ENCODE data around the gene REST. TPM values are rescaled to one million over a fixed set of nuclear protein-coding genes. Genes with fewer than 3 reads are reported as not detected.

REST gene
- total and polyA plus RNA-seq, 9 of the 15 experiments (the other 6 are each of a cell fraction or from before 2014, with no cell fraction given), result 2.9 to 24.0 (median 19.2) TPM

- no TSS peak for BruUV-seq (replicated peaks)
- DNase-seq (ENCODE audit: extremely low read depth in 1 of 4, low spot score in 3 of 4) (peak in 1 of 4 experiments; percentile 21), FAIRE-seq (no peak), ATAC-seq (peak; percentile 83)
- CTCF ChIA-PET (ENCODE audit: low intra/inter-chr PET ratio), result no interaction called here
- no peaks in the 10 kb centered on the region for H3K9me3 ChIP-seq (replicated peaks; ENCODE audit: control insufficient read depth, insufficient read depth, low read depth, low read length)
- H3K9ac ChIP-seq (ENCODE audit: insufficient read depth in 1 of 2, low read depth in 2 of 2, low read length in 2 of 2), result no peak overlapping the region
- H3K27ac ChIP-seq (ENCODE audit: extremely low read depth, low read depth, low read length), result peak overlapping the region; percentile 23; the same call in 1 of the 3 replicates
- H3K4me3 ChIP-seq, result no peak overlapping the region
- H3K36me3 ChIP-seq (ENCODE audit: control insufficient read depth, insufficient read depth, low read length), result peaks cover 93% of the 10 kb centered on the region
- 94% methylated on average over 6 of the region's 6 CpGs for WGBS (ENCODE audit: insufficient coverage, low coverage, missing lambda C conversion rate)
- POLR2A ChIA-PET, result interaction anchor here (5.9 kb wide), 1 partner anchor 11 kb away, joined by 61 read pairs; the partner anchor contains the start of genes NOA1 and POLR2B
- intact Hi-C loops (cut with micrococcal nuclease) (no loop called here), in situ Hi-C loops (cut with MboI) (no loop called here)
- H3K9me1 ChIP-seq (ENCODE audit: control insufficient read depth, insufficient read depth, low read length), result no peaks in the 10 kb centered on the region
- no peaks in the 10 kb centered on the region for H3K27me3 ChIP-seq (ENCODE audit: control insufficient read depth in 2 of 2, insufficient read depth in 2 of 2, low read length in 2 of 2)
- no peak overlapping the region for H2AFZ ChIP-seq (ENCODE audit: low read depth, low read length)
- H4K20me1 ChIP-seq (replicated peaks; ENCODE audit: control insufficient read depth, insufficient read depth, low read length), result no peaks in the 10 kb centered on the region
- peaks cover 65% of the 10 kb centered on the region for H3K79me2 ChIP-seq (ENCODE audit: control insufficient read depth, insufficient read depth, low read length)
- peaks cover 0 to under 1% of the 10 kb centered on the region in 2 experiments; a peak in 2 of 5 replicates for H3K4me1 ChIP-seq (replicated peaks in 1 of 2; ENCODE audit: control insufficient read depth in 2 of 2, insufficient read depth in 2 of 2, low read length in 2 of 2)
- H3K4me2 ChIP-seq (ENCODE audit: insufficient read depth, low read length), result no peak overlapping the region
- TF ChIP-seq THRAP3 (IDR thresholded peaks at IDR 0.05; ENCODE audit: borderline replicate concordance) (no peak), HOMEZ (CRISPR knock-in tag; IDR thresholded peaks at IDR 0.05) (no peak), JUND (IDR thresholded peaks at IDR 0.05; ENCODE audit: borderline replicate concordance, low read depth, low read length) (peak; percentile 90), JUND (tag; IDR thresholded peaks at IDR 0.05; ENCODE audit: borderline replicate concordance, low read depth, low read length) (no peak; the same call in 2 of the 3 replicates), ZBTB1 (CRISPR knock-in tag; IDR thresholded peaks at IDR 0.05; ENCODE audit: borderline replicate concordance, low read depth) (no peak), HOXB6 (CRISPR knock-in tag; IDR thresholded peaks at IDR 0.05; ENCODE audit: borderline replicate concordance) (no peak), ZNF584 (CRISPR knock-in tag; IDR thresholded peaks at IDR 0.05; ENCODE audit: low read depth) (peak; percentile 85; the same call in 1 of the 2 replicates), FOSL1 (tag; conservative IDR thresholded peaks at IDR 0.05) (peak; percentile 76), KLF6 (CRISPR knock-in tag; IDR thresholded peaks at IDR 0.05; ENCODE audit: borderline replicate concordance) (0 out of 2 replicates have a peak, but pooled peaks have one; percentile 23), MYC (IDR thresholded peaks at IDR 0.05; ENCODE audit: low read depth, low read length) (peak; percentile 50), MYC (CRISPR knock-in tag; IDR thresholded peaks at IDR 0.05; ENCODE audit: borderline replicate concordance, low read depth) (no peak)
Observed at GRCh38 chr4:56990109-56990905, 82.6 kb downstream of the REST start.

Data from K562 (cell line).